Activated CD8-positive, alpha-beta memory T cell treated with anti-CD3 and anti-CD28 coated beads, Interleukin-2, amount 50 U/mL, for 4 hours (primary cell): ENCODE measurements around the gene HMCN2.

Experiments used
- DNase-seq: peaks from one replicate; pipeline ENCODE4 v3.0.0-alpha.2; 2020

Gene HMCN2

GRCh38 chr9:130311408-130312140 is 46.0 kb downstream of the HMCN2 start:
- no peak for DNase-seq

DNA sequence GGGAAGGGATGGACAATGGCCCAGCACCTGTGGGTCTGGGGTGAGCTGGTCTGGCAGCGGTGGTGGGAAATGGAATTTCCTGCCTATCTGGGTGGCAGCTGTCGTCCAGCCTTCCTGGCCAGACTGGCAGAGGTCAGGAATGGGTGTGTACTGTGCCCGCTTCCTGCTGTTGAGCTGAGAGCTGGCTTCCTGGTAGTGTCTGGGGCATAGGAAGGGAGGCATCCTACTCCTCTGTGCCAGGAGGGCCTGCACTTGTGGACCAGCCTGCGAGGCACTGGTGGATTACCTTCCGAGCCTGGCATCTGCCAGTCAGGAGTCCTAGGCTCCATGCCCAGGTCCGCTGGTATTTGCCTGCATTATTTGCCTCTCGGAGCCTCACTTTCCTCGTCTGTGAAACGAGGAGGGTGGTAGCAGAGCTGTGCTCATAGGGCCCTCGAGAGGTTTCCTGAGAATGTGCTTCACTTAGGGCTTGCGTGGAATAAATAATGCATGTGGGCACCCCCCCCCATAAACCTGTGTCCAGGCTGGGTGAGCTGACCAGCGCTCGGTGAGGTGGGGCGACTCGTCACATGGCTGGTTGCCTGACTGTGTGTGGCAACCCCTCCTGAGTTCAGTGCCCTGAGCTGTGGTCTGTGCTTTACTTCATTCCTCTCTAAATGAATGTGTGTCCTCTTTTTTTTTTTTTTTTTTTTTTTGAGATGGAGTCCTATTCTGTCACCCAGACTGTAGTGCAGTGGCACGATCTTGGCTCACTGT is 47.7 kb downstream of the HMCN2 start:
- no peak for DNase-seq

DNA sequence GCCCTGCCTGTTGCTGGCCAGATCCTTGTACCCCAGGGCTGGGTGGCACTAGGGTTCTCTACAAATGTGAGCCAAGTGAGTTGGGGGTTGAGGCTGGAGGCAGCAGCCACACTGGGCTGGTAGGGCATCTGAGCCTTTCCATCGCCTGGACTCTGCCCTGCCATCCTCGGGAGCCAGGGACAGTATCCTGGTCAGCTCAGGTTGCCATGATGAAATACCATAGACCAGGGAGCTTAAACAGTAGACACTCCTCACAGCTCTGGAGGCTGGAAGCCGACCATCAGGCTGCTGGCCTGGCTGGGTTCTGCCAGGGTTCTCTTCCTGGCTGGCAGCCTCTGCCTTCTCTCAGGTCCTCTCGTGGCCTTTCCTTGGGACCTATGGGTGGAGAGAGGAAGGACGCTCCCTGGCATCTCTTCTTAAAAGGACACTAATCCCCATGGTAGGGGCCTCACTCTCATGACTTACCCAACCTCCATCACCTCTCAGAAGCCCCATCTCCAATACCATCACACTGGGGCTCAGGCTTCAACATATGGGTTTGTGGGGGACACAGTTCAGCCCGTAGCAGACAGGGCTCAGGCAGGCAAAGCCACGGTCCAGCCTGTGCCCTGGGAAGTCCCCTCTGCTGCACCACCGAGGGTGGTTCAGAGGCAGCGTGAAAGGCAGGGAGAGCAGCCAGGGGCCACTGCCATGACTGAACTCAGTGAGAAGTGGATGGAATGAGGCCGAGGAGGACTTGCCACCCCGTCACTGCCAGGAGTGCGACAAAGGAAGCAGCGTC is 50.1 kb downstream of the HMCN2 start:
- no peak for DNase-seq

- no peak for DNase-seq
Measured at GRCh38 chr9:130316430-130316829, 50.9 kb downstream of the HMCN2 start.

GRCh38 chr9:130319300-130319699 is 53.7 kb downstream of the HMCN2 start:
- DNase-seq = no peak

GRCh38 chr9:130319944-130320712 is 54.6 kb downstream of the HMCN2 start:
- no peak for DNase-seq

DNA sequence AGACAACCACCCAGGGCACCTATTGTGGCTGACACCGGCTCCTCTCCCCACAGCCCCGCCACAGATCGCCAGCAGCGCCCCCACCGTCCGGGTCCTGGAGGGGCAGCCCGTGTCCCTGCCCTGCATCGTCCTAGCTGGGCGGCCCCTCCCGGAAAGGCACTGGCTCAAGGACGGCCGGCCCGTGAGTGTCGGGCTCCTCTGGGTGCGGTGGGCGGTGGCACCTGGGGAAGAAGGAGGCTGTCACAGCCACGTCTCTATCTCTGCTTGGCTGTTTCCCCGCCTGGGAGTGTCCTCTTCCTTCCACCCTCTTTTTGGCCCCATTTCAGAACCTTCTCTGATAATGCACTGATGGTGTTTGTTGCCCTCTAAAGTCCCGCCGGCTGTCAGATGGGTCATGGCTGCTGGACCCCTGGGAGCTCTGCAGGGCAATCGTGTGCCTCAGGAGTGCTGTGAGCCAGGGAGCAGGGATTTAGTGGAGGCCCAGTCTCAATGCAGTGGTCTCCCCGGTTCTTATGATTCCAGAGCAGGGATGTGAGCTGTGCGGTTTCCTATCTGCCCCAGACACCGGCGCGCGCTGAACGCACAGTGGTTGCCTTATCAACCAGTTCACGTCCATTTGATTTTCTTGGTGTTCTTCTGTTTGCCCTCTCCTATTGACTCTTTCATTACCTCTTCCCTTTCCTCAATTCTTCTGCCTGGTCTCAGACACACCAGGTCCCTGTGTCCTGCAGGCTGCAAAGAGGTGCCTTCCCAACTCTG is 55.3 kb downstream of the HMCN2 start:
- no peak for DNase-seq

GRCh38 chr9:130321539-130321938 is 56.0 kb downstream of the HMCN2 start:
- no peak for DNase-seq

GRCh38 chr9:130323051-130323745 is 57.6 kb downstream of the HMCN2 start:
- DNase-seq = no peak

DNA sequence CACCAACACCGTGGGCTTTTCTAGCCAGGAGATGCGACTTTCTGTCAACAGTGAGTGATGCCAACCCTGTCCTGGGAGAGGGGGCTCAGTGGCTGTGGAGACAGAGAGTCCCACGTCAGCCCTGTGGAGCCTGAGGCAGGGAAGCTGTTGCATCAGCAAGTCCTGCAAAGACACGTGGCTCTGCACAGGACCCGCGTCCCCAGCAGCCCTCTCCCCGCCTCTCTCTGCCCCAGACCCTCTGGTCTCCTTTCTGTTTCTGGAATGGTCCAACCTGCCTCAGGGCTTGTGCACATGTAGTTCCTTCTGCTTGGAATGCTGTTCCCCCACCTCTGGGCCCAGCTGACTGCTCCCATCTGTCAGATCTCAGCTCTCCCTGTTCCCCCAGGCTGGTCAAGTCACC is 60.4 kb downstream of the HMCN2 start:
- DNase-seq = no peak

GRCh38 chr9:130327070-130327780 is 61.7 kb downstream of the HMCN2 start:
- no peak for DNase-seq

GRCh38 chr9:130327781-130328348 is 62.3 kb downstream of the HMCN2 start:
- DNase-seq = no peak

DNA sequence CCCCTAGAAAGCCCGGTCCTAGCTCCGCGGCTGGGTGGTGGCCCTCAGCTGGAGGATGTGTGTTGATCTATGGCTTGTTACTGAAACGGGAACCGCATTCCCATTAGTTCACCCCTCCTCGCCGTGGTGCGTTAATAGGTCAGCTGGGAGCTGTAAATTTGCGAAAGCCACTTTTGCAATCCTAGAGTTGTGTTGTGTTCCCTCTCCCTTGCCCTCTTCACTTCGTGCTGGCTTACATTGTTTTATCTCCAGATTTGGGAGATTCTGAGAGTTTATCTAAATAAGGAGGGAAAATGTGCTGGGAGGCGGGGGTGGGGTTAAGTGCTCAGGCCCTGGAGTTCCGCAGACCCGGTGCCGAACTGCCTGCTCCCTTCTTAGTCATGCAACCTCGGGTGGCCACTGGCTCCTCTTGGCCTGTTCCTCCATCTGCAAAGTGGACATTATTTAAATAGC is 62.8 kb downstream of the HMCN2 start:
- no peak for DNase-seq

- no peak for DNase-seq
Measured at GRCh38 chr9:130329061-130329460, 63.5 kb downstream of the HMCN2 start.

DNA sequence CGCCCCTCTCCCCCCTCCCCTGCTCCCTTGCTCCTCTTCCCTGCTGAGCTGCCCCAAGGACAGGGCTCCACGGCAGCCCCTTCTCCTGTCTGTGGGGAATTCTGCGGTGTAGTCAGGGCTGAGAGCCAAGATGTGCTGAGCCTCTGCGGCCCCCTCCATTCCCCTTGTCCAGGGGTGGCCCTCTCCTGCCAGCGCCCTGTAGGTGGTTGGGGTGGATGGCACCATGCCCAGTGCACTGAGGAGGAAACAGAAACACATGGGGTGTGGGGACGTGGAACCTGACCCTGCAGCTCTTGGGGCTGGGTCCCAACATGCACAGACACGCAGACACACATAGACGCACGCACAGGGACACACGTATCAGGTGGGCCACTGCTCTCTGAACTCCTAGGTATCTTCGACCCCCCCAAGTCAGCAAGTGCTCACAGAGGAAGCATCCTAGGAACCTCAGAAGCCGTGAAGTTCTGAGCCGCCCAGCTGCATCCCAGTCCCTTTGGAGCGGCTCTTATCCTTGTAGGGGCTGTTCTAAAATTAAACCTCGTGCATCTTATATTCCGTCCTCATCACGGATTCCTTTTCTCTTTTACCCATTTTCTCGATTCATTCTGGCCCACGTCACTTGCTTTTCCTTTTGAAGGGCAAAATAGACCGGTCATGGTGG is 64.8 kb downstream of the HMCN2 start:
- no peak for DNase-seq

DNA sequence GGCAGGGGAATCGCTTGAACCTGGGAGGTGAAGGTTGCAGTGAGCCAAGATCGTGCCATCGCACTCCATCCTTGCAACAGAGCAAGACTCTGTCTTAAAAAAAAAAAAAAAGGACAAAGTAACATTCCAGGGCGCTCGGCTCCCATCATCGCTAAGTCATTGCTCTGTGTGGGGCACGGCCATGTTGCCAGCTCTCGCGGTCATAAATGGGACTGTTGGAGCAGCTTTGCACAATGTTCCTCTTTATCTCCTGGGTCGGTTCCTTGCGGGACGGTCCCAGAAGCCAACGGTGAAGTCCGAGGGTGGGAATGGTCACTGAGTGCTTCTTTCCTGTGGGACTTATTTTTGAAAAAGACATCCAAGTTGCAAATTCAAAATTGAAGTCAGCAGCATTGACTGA is 65.5 kb downstream of the HMCN2 start:
- DNase-seq = no peak

DNA sequence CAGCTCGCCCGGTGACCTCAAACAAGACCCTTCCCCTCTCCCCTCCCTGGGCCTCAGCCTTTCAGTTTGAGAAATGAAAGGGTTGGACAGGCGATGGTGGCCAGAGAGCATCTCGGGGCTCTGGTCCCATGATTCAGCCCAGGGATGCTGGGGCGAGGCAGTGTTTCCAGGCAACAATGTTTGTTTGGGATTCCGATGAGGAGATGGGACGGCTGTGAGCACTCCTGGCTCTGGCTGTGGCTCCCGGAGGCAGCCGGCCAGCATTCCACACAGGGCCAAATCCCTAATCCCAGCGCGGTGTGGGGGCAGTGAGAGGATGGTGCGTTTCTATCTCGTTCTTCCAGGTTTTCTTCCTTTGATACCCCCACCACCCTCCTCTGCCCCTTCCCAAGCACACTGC is 66.0 kb downstream of the HMCN2 start:
- no peak for DNase-seq

GRCh38 chr9:130332384-130332926 is 66.9 kb downstream of the HMCN2 start:
- DNase-seq = no peak

GRCh38 chr9:130333041-130333711 is 67.6 kb downstream of the HMCN2 start:
- DNase-seq = no peak
